WTC11 (cell line): ENCODE data around the gene GRK6. TPM values are rescaled to one million over a fixed set of nuclear protein-coding genes. Genes with fewer than 3 reads are reported as not detected.

Experiments
- CREB1 ChIP-seq: sonication (generic); formaldehyde crosslinking; IDR thresholded peaks from 2 replicates; pipeline ENCODE4 v1.8.0; 2023; ENCODE audit warnings: mild to moderate bottlenecking, missing genetic modification reagents
- FOXJ3 ChIP-seq: sonication (generic); formaldehyde crosslinking; IDR thresholded peaks from 2 replicates; pipeline ENCODE4 v1.9.0; 2021; ENCODE audit warnings: missing genetic modification reagents, mild to moderate bottlenecking, borderline replicate concordance
- HMGA2 ChIP-seq: fragments of 250-450 bp; sonication (Bioruptor Pico); IDR thresholded peaks from 2 replicates; pipeline ENCODE4 v1.4.0; 2021; ENCODE audit warnings: mild to moderate bottlenecking, moderate library complexity
- NFATC4 ChIP-seq: fragments of 250-450 bp; sonication (Bioruptor Pico); IDR thresholded peaks from 2 replicates; pipeline ENCODE4 v1.9.0; 2021; ENCODE audit warnings: mild to moderate bottlenecking
- NFYB ChIP-seq: sonication (generic); formaldehyde crosslinking; conservative IDR thresholded peaks from 2 replicates; pipeline ENCODE4 v1.8.0; 2022; ENCODE audit warnings: low read depth, missing genetic modification reagents
- NR3C1 ChIP-seq: sonication (generic); formaldehyde crosslinking; conservative IDR thresholded peaks from 2 replicates; pipeline ENCODE4 v1.8.1; 2023; ENCODE audit warnings: low read depth, mild to moderate bottlenecking, missing genetic modification reagents
- RELA ChIP-seq: sonication (generic); formaldehyde crosslinking; IDR thresholded peaks from 2 replicates; pipeline ENCODE4 v1.8.1; 2022; ENCODE audit warnings: missing genetic modification reagents, mild to moderate bottlenecking, borderline replicate concordance
- SOX15 ChIP-seq: fragments of 250-450 bp; sonication (Bioruptor Pico); IDR thresholded peaks from 2 replicates; pipeline ENCODE4 v1.9.0; 2021; ENCODE audit warnings: mild to moderate bottlenecking
- TEAD1 ChIP-seq: sonication (generic); formaldehyde crosslinking; IDR thresholded peaks from 2 replicates; pipeline ENCODE4 v1.8.0; 2022; ENCODE audit warnings: mild to moderate bottlenecking, missing genetic modification reagents
- TP53 ChIP-seq: sonication (generic); formaldehyde crosslinking; IDR thresholded peaks from 2 replicates; pipeline ENCODE4 v1.8.1; 2023; ENCODE audit warnings: mild to moderate bottlenecking, missing genetic modification reagents
- ZBTB21 ChIP-seq: sonication (generic); formaldehyde crosslinking; IDR thresholded peaks from 2 replicates; pipeline ENCODE4 v1.8.1; 2023; ENCODE audit warnings: mild to moderate bottlenecking, missing genetic modification reagents, borderline replicate concordance
- ZNF121 ChIP-seq: sonication (generic); formaldehyde crosslinking; IDR thresholded peaks from 2 replicates; pipeline ENCODE4 v1.8.0; 2023; ENCODE audit warnings: missing genetic modification reagents
- ZNF138 ChIP-seq: sonication (generic); formaldehyde crosslinking; conservative IDR thresholded peaks from 2 replicates; pipeline ENCODE4 v1.8.1; 2022; ENCODE audit warnings: mild to moderate bottlenecking, moderate library complexity, missing genetic modification reagents
- total RNA-seq: library from RNA; stranded (reverse); gene quantifications from 3 replicates; pipeline ENCODE4 v1.2.3, GENCODE V29; 2021
- TF ChIP-seq, protein P1 (sequence below): fragments of 250-450 bp; sonication (Bioruptor Pico); IDR thresholded peaks from 2 replicates; pipeline ENCODE4 v1.9.0; 2021; ENCODE audit warnings: mild to moderate bottlenecking
- TF ChIP-seq, protein P2 (sequence below): sonication (generic); formaldehyde crosslinking; IDR thresholded peaks from 2 replicates; pipeline ENCODE4 v1.8.0; 2022; ENCODE audit warnings: mild to moderate bottlenecking, missing genetic modification reagents
- TF ChIP-seq, protein P3 (sequence below): fragments of 250-450 bp; sonication (Bioruptor Pico); IDR thresholded peaks from 2 replicates; pipeline ENCODE4 v2.1.2; 2022; ENCODE audit warnings: mild to moderate bottlenecking, moderate library complexity
- TF ChIP-seq, protein P4 (sequence below): sonication (generic); formaldehyde crosslinking; IDR thresholded peaks from 2 replicates; pipeline ENCODE4 v1.8.0; 2022; ENCODE audit warnings: mild to moderate bottlenecking, missing genetic modification reagents
- TF ChIP-seq, protein P5 (sequence below): sonication (generic); formaldehyde crosslinking; IDR thresholded peaks from 2 replicates; pipeline ENCODE4 v1.8.0; 2023; ENCODE audit warnings: missing genetic modification reagents, mild to moderate bottlenecking, borderline replicate concordance
- TF ChIP-seq, protein P6 (sequence below): fragments of 200-600 bp; IDR thresholded peaks from 2 replicates; pipeline ENCODE4 v1.8.0; 2022; ENCODE audit warnings: antibody characterized with exemption
- TF ChIP-seq, protein P7 (sequence below): fragments of 250-450 bp; sonication (Bioruptor Pico); IDR thresholded peaks from 2 replicates; pipeline ENCODE4 v1.9.0; 2021; ENCODE audit warnings: moderate library complexity, mild to moderate bottlenecking, inconsistent platforms, borderline replicate concordance
- TF ChIP-seq, protein P8 (sequence below): sonication (generic); formaldehyde crosslinking; IDR thresholded peaks from 2 replicates; pipeline ENCODE4 v1.8.1; 2022; ENCODE audit warnings: missing genetic modification reagents, borderline replicate concordance
- TF ChIP-seq, protein P9 (sequence below): sonication (generic); formaldehyde crosslinking; IDR thresholded peaks from 2 replicates; pipeline ENCODE4 v1.8.1; 2023; ENCODE audit warnings: mild to moderate bottlenecking, missing genetic modification reagents
- TF ChIP-seq, protein P10 (sequence below): sonication (generic); formaldehyde crosslinking; IDR thresholded peaks from 2 replicates; pipeline ENCODE4 v1.8.1; 2023; ENCODE audit warnings: mild to moderate bottlenecking, missing genetic modification reagents, moderate library complexity

GRK6 gene
- total RNA-seq, 1 experiment from 2014 or later = 69.2 TPM

DNA sequence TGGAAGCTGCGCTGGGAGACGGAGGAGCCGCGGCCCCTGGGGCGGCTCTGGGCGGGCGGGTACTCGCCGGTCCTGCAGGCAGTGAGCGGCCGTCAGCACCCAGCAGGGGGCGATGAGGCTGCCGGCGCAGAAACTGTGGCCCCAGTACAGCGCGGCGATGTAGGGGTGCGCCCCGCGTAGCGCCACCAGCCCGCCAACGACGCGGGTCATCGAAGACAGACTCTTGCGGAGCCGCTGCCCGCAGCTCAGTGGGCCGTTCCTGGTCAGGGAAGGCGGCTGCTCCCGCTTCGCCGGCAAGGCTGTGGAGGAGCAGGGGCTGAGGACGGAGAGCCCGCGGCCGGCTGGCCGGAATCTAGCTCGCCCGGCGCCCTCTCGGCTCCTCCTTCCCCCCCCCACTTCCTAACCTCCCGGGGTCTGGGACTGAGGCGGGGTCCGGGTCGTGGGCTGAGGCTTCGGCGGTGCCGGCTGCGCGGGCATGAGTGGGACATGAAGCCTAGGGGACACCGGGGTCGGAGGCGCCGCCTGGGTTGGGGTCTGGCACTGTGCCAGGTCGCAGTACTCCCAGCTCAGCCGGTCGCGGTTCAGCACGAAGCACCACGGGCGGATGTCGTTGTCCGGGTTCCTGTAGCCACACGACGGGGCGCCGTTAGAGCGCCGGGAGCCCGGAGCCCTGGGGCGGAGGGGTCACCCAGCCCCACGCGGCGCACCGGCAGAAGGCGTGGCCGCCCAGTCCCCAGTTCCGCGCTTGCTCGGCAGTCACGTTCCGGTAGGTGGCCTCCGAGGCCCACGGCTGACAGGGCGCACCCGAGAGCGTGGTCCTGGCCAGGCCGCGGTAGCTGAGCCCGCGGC lies 22.5 kb upstream of the GRK6 start (continued):
- TF ChIP-seq, protein P1, sequence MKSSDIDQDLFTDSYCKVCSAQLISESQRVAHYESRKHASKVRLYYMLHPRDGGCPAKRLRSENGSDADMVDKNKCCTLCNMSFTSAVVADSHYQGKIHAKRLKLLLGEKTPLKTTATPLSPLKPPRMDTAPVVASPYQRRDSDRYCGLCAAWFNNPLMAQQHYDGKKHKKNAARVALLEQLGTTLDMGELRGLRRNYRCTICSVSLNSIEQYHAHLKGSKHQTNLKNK (CRISPR knock-in tag) = no peak
- TF ChIP-seq, protein P2, sequence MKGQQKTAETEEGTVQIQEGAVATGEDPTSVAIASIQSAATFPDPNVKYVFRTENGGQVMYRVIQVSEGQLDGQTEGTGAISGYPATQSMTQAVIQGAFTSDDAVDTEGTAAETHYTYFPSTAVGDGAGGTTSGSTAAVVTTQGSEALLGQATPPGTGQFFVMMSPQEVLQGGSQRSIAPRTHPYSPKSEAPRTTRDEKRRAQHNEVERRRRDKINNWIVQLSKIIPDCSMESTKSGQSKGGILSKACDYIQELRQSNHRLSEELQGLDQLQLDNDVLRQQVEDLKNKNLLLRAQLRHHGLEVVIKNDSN (CRISPR knock-in tag) = no peak
- TF ChIP-seq ZNF138 = no peak
- TF ChIP-seq, protein P3, sequence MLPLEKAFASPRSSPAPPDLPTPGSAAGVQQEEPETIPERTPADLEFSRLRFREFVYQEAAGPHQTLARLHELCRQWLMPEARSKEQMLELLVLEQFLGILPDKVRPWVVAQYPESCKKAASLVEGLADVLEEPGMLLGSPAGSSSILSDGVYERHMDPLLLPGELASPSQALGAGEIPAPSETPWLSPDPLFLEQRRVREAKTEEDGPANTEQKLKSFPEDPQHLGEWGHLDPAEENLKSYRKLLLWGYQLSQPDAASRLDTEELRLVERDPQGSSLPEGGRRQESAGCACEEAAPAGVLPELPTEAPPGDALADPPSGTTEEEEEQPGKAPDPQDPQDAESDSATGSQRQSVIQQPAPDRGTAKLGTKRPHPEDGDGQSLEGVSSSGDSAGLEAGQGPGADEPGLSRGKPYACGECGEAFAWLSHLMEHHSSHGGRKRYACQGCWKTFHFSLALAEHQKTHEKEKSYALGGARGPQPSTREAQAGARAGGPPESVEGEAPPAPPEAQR (CRISPR knock-in tag) = no peak
- TF ChIP-seq HMGA2 = no peak
- no peak for TF ChIP-seq NR3C1 (CRISPR knock-in tag)
- TF ChIP-seq, protein P4, sequence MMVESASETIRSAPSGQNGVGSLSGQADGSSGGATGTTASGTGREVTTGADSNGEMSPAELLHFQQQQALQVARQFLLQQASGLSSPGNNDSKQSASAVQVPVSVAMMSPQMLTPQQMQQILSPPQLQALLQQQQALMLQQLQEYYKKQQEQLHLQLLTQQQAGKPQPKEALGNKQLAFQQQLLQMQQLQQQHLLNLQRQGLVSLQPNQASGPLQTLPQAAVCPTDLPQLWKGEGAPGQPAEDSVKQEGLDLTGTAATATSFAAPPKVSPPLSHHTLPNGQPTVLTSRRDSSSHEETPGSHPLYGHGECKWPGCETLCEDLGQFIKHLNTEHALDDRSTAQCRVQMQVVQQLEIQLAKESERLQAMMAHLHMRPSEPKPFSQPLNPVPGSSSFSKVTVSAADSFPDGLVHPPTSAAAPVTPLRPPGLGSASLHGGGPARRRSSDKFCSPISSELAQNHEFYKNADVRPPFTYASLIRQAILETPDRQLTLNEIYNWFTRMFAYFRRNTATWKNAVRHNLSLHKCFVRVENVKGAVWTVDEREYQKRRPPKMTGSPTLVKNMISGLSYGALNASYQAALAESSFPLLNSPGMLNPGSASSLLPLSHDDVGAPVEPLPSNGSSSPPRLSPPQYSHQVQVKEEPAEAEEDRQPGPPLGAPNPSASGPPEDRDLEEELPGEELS (CRISPR knock-in tag) = peak; percentile 59; the same call in 1 of the 2 replicates
- TF ChIP-seq, protein P5, sequence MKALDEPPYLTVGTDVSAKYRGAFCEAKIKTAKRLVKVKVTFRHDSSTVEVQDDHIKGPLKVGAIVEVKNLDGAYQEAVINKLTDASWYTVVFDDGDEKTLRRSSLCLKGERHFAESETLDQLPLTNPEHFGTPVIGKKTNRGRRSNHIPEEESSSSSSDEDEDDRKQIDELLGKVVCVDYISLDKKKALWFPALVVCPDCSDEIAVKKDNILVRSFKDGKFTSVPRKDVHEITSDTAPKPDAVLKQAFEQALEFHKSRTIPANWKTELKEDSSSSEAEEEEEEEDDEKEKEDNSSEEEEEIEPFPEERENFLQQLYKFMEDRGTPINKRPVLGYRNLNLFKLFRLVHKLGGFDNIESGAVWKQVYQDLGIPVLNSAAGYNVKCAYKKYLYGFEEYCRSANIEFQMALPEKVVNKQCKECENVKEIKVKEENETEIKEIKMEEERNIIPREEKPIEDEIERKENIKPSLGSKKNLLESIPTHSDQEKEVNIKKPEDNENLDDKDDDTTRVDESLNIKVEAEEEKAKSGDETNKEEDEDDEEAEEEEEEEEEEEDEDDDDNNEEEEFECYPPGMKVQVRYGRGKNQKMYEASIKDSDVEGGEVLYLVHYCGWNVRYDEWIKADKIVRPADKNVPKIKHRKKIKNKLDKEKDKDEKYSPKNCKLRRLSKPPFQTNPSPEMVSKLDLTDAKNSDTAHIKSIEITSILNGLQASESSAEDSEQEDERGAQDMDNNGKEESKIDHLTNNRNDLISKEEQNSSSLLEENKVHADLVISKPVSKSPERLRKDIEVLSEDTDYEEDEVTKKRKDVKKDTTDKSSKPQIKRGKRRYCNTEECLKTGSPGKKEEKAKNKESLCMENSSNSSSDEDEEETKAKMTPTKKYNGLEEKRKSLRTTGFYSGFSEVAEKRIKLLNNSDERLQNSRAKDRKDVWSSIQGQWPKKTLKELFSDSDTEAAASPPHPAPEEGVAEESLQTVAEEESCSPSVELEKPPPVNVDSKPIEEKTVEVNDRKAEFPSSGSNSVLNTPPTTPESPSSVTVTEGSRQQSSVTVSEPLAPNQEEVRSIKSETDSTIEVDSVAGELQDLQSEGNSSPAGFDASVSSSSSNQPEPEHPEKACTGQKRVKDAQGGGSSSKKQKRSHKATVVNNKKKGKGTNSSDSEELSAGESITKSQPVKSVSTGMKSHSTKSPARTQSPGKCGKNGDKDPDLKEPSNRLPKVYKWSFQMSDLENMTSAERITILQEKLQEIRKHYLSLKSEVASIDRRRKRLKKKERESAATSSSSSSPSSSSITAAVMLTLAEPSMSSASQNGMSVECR = no peak; the same call in 1 of the 2 replicates
- TF ChIP-seq ZBTB21 (CRISPR knock-in tag) = no peak
- TF ChIP-seq CREB1 (CRISPR knock-in tag) = no peak
- TF ChIP-seq, protein P6, sequence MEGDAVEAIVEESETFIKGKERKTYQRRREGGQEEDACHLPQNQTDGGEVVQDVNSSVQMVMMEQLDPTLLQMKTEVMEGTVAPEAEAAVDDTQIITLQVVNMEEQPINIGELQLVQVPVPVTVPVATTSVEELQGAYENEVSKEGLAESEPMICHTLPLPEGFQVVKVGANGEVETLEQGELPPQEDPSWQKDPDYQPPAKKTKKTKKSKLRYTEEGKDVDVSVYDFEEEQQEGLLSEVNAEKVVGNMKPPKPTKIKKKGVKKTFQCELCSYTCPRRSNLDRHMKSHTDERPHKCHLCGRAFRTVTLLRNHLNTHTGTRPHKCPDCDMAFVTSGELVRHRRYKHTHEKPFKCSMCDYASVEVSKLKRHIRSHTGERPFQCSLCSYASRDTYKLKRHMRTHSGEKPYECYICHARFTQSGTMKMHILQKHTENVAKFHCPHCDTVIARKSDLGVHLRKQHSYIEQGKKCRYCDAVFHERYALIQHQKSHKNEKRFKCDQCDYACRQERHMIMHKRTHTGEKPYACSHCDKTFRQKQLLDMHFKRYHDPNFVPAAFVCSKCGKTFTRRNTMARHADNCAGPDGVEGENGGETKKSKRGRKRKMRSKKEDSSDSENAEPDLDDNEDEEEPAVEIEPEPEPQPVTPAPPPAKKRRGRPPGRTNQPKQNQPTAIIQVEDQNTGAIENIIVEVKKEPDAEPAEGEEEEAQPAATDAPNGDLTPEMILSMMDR = no peak
- no peak for TF ChIP-seq TEAD1 (CRISPR knock-in tag)
- TF ChIP-seq FOXJ3 (CRISPR knock-in tag) = no peak
- TF ChIP-seq ZNF121 (CRISPR knock-in tag) = peak; percentile 93
- no peak for TF ChIP-seq TP53 (CRISPR knock-in tag)
- TF ChIP-seq, protein P7, sequence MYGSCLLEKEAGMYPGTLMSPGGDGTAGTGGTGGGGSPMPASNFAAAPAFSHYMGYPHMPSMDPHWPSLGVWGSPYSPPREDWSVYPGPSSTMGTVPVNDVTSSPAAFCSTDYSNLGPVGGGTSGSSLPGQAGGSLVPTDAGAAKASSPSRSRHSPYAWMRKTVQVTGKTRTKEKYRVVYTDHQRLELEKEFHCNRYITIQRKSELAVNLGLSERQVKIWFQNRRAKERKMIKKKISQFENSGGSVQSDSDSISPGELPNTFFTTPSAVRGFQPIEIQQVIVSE = no peak
- TF ChIP-seq, protein P8, sequence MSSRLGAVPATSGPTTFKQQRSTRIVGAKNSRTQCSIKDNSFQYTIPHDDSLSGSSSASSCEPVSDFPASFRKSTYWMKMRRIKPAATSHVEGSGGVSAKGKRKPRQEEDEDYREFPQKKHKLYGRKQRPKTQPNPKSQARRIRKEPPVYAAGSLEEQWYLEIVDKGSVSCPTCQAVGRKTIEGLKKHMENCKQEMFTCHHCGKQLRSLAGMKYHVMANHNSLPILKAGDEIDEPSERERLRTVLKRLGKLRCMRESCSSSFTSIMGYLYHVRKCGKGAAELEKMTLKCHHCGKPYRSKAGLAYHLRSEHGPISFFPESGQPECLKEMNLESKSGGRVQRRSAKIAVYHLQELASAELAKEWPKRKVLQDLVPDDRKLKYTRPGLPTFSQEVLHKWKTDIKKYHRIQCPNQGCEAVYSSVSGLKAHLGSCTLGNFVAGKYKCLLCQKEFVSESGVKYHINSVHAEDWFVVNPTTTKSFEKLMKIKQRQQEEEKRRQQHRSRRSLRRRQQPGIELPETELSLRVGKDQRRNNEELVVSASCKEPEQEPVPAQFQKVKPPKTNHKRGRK (CRISPR knock-in tag) = no peak
- no peak for TF ChIP-seq SOX15 (CRISPR knock-in tag)
- TF ChIP-seq NFYB (CRISPR knock-in tag) = no peak
- TF ChIP-seq, protein P9, sequence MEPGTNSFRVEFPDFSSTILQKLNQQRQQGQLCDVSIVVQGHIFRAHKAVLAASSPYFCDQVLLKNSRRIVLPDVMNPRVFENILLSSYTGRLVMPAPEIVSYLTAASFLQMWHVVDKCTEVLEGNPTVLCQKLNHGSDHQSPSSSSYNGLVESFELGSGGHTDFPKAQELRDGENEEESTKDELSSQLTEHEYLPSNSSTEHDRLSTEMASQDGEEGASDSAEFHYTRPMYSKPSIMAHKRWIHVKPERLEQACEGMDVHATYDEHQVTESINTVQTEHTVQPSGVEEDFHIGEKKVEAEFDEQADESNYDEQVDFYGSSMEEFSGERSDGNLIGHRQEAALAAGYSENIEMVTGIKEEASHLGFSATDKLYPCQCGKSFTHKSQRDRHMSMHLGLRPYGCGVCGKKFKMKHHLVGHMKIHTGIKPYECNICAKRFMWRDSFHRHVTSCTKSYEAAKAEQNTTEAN = no peak
- TF ChIP-seq NFATC4 (CRISPR knock-in tag) = no peak
- no peak for TF ChIP-seq RELA (CRISPR knock-in tag)
- TF ChIP-seq, protein P10, sequence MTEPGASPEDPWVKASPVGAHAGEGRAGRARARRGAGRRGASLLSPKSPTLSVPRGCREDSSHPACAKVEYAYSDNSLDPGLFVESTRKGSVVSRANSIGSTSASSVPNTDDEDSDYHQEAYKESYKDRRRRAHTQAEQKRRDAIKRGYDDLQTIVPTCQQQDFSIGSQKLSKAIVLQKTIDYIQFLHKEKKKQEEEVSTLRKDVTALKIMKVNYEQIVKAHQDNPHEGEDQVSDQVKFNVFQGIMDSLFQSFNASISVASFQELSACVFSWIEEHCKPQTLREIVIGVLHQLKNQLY = no peak
